GM18498 (cell line): ENCODE measurements around the gene TBC1D7.

ENCODE experiments used
- ATAC-seq: cut with Tn5 transposase; IDR thresholded peaks from one replicate; pipeline ENCODE4 v1.9.1; 2021; ENCODE audit warnings: mild to moderate bottlenecking, moderate library complexity; ENCODE audit not compliant: unreplicated experiment

TBC1D7 gene

DNA sequence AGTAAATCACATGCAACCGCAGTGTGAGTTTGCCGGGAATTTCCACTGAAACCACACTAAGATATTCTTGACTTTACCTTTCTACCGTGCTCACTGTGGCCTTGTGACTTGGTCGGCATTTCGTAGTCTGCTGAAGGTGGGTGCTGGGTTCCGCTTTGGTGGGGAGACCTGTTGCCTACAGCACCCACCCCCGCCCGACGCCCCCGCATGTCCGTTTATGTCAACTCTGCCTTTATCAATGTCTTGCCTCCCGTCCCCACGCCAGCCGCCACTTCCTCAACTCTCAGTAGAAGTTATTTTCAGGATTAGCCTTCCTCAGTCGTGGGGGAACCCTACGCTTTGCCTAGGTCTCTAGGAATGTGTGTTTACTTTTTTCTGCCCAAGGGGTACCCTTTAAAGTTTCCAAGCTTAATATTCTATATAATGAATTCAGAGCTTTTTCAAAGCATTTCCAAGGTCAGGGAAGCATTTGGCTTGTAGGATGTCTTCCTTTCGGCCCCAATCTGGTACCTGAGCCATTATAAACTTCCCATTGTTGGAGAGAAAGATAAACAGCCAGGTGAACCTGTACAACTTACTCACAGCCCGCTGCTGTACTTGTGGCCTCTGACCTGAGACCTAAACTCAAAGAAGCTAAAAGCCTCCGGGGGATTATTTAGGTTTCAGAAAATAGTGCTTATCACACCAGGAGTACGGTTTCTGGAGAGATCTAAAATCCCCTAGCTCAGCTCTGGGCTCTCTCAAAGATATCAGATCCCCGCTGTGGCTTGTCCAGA, 54.2 kb downstream of the TBC1D7 start:
- ATAC-seq: peak; percentile 52

DNA sequence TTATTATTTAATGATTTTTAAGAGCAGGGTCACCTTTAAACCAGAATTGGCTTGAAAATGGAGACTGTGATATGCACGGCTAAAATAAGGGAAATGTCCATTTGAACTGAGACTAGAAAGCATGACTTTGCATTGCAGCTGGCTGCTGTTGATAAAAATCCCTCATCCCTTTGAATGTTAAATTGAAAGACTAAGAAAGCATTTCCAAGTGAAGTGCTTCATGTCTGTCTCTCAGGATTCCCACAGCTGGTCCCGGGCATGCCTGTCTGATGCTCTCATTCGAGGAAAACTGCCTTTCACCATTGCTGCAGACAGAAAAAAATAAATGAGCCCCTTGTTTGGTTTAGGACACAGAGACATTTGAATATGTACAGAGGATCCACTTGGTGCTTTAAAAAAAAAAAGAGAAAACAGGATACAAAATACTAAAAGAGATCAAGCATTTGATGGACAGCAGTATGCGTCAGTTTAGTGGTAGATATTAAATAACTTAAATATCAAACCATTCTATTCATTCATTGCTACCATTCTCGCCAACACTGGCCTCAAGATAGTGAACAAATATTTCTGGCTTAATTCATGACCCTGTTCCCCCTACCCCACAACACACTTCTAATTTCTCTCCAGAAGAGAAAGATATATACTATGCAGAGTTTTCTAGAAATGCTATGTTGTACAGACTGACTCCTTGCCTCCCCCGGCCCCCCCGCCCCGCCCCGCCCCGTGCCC, 55.0 kb downstream of the TBC1D7 start:
- ATAC-seq: no peak

GRCh38 chr6:13272131-13273046, 55.9 kb downstream of the TBC1D7 start:
- ATAC-seq: peak; percentile 62

DNA sequence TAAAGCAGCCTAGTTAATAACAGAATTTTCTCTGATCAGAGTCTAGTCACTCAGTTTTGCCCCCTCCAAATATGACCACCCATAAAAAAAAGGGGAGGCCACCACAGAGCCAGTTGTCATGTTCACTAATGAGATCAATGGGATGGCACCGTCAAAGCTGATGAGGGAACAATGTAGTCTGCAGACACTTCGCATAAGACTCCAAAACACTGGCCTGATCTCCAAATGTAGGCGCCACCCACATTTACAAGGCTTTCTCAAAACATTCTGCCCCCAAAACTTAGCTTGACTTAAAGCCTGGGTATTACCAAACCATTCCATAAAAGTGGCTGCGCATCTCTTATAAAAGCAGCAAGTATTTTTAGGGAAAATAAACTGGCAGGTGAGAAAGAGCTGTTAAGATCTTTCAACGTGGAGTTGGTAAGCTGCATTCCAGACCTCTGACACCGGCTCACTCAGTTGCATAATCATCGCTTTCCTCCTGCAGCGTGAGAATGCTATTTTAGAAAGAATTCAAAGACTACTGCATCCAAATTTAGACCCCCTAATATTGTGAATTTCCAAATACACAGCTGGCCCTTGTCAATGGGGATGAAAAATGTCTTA, 59.3 kb downstream of the TBC1D7 start:
- ATAC-seq: no peak

GRCh38 chr6:13267142-13267651, 61.1 kb downstream of the TBC1D7 start:
- ATAC-seq: no peak

GRCh38 chr6:13263669-13264068, 64.7 kb downstream of the TBC1D7 start:
- ATAC-seq: no peak

DNA sequence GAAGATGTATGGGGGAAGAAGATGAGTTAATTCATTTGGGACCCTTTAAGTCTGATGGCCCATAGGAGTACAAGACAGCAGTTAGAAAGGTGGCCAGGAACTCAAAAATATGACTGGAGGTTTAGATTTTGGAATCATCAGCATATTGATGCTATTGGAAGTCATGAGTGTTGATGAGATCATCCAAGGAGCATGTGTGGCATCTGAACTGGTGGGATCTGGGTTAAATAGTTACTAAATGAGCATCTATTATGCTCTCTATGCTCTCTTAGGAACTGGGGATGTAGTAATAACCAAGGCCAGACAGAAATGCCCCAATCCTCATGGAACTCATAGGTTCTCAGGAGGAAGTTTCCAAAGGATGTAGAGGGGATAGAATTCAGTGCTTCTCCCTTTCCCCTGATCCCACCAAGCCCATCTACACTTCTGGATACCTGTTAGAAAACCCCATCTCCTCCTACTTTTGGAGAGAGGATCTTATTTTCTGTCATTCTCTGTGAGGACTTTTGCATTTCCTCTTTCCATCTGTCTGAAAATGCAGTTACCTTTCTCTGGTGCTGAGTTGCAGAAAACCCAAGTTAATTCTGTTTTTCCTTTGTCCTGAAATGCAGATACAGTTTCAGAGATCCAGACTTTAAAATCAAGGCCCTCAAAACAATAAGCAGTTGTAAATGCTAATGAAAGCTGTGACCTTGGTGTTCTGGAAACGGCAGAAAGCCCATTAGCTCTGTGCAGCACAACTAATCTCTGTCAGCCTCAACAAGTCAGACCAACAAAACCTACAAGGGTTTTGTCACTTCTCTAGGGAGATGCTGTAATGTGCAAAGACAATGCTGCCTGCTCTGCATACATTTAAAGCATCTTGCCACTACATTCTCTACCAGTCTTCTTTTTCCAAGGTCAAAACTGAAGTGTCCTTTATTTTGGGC, 65.8 kb downstream of the TBC1D7 start:
- ATAC-seq: no peak

- ATAC-seq: peak; percentile 66
Measured at GRCh38 chr6:13261464-13261994, 66.8 kb downstream of the TBC1D7 start.

GRCh38 chr6:13260831-13261230, 67.5 kb downstream of the TBC1D7 start:
- peak; percentile 36 for ATAC-seq

- ATAC-seq: no peak
Measured at GRCh38 chr6:13260101-13260598, 68.2 kb downstream of the TBC1D7 start.

- ATAC-seq: peak; percentile 43
Measured at GRCh38 chr6:13259393-13259792, 68.9 kb downstream of the TBC1D7 start.

DNA sequence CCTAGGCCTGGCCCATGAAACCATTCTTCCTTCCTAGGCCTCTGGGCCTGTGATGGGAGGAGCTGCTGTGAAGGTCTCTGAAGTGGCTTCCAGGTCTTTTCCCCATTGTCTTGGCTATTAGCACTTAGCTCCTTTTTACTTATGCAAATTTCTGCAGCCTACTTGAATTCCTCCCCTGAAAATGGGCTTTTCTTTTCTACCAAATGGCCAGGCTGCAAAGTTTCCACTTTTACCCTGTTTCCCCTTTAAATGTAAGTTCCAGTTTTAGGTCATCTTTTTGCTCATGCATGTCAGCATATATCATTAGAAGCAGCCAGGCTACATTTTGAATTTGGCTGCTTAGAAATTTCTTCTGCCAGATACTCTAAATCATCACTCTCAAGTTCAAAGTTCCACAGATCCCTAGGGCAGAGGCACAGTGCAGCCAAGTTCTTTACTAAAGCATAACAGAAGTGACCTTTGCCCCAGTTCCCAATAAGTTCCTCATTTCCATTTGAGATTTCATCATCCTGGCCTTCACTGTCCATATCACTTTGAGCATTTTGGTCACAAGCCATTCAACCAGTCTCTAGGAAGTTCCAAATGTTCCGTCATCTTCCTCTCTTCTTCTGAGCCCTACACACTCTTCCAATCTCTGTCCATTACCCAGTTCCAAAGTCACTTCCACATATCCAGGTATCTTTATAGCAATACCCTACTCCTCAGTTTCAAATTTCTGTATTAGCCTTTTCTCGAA, 71.9 kb downstream of the TBC1D7 start:
- no peak for ATAC-seq
